ENCODE results near the gene HOXB3.

- no peak for TF ChIP-seq POU6F1 (CRISPR knock-in tag; IDR thresholded peaks at IDR 0.05; ENCODE audit: borderline replicate concordance, low read depth)
- TF ChIP-seq ZNF565 (CRISPR knock-in tag; conservative IDR thresholded peaks at IDR 0.05; ENCODE audit: low read depth): no peak
- TF ChIP-seq ZFP3 (CRISPR knock-in tag; IDR thresholded peaks at IDR 0.05): no peak
- no peak for TF ChIP-seq ZNF70 (CRISPR knock-in tag; IDR thresholded peaks at IDR 0.05)
- no peak for TF ChIP-seq ISL1 (CRISPR knock-in tag; IDR thresholded peaks at IDR 0.05)
- no peak for TF ChIP-seq SNAI2 (CRISPR knock-in tag; IDR thresholded peaks at IDR 0.05)
- TF ChIP-seq RARB (CRISPR knock-in tag; IDR thresholded peaks at IDR 0.05): no peak
- no peak for TF ChIP-seq CREB5 (CRISPR knock-in tag; IDR thresholded peaks at IDR 0.05; ENCODE audit: low read depth)
- no peak for TF ChIP-seq TSHZ2 (CRISPR knock-in tag; IDR thresholded peaks at IDR 0.05)
- no peak for TF ChIP-seq GLIS3 (CRISPR knock-in tag; IDR thresholded peaks at IDR 0.05)
- TF ChIP-seq CSDC2 (CRISPR knock-in tag; IDR thresholded peaks at IDR 0.05): no peak
- TF ChIP-seq TOX (CRISPR knock-in tag; IDR thresholded peaks at IDR 0.05; ENCODE audit: borderline replicate concordance): no peak
- TF ChIP-seq ZFP30 (CRISPR knock-in tag; IDR thresholded peaks at IDR 0.05): no peak
These were observed 3.9 kb upstream of the HOXB3 start for GRCh38 chr17:48593840-48594537.

Measured in SK-N-SH treated with all-trans-retinoic acid at 6 μM for 48 hours (cell line).